HL-60 (cell line): ENCODE data around the gene CHID1.
A peak's percentile ranks its signal among the peaks of the same experiment; 100 is the strongest.

ENCODE experiments used
- DNase-seq, 2 experiments: peaks; one replicate each; pipeline ENCODE4 v3.0.0-alpha.2; 2010 to 2020; ENCODE audit warnings: low read depth in 1 of 2, low spot score in 1 of 2
- H3K27ac ChIP-seq: fragments of 250-450 bp; sonication (Bioruptor Pico); replicated peaks from 2 replicates; pipeline ENCODE4 v1.5.1; 2020; ENCODE audit warnings: mild to moderate bottlenecking, moderate library complexity
- H3K27me3 ChIP-seq: fragments of 250-450 bp; sonication (Bioruptor Pico); 2 replicates; pipeline ENCODE4 v1.5.1; 2021; ENCODE audit warnings: mild to moderate bottlenecking, moderate library complexity; ENCODE audit not compliant: insufficient read depth, poor library complexity, severe bottlenecking
- H3K4me3 ChIP-seq: replicated peaks from 2 replicates; pipeline ENCODE4 v1.5.1; 2011; ENCODE audit warnings: mild to moderate bottlenecking, control low read depth, low read length; ENCODE audit not compliant: insufficient read depth
- GABPA ChIP-seq: IDR thresholded peaks from 2 replicates; pipeline ENCODE4 v1.6.1; 2012; ENCODE audit warnings: low read depth
- POLR2AphosphoS5 ChIP-seq: IDR thresholded peaks from 2 replicates; pipeline ENCODE4 v1.6.1; 2012; ENCODE audit warnings: low read depth
- SPI1 ChIP-seq: IDR thresholded peaks from 2 replicates; pipeline ENCODE4 v1.6.1; 2012; ENCODE audit warnings: low read depth, mild to moderate bottlenecking, borderline replicate concordance
- TF ChIP-seq, protein P1 (sequence below): IDR thresholded peaks from one replicate; pipeline ENCODE4 v1.5.1; 2011; ENCODE audit warnings: low read length, control low read depth, inconsistent platforms; ENCODE audit not compliant: insufficient read depth
- TF ChIP-seq, protein P2 (sequence below): IDR thresholded peaks from 2 replicates; pipeline ENCODE4 v1.6.1; 2012; ENCODE audit warnings: low read depth; ENCODE audit not compliant: insufficient replicate concordance

Gene CHID1

DNA sequence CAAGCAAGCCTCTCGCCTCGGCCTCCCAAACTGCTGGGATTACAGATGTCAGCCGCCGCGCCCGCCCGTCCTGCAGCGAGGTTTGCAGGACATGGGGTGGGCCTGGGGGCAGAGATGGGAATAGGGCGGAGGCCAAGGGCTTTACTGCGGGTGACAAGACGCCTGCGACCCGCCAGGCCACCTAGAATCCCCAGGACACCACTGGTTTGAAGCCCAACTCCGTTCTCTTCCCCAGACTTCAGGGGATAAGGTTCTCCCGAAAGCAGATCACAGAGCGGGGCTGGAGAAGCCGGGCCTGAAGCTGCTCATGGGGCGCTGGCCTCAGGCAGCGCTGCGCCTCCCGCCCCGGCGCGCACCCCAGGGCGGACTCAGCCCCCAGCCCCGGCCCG is 68.6 kb downstream of the CHID1 start:
- DNase-seq = no peak
- Histone ChIP-seq H3K27ac (peak overlapping the region; percentile 64), H3K27me3 (no peaks in the 10 kb centered on the region), H3K4me3 (peak overlapping the region; percentile 99)
- TF ChIP-seq, protein P1, sequence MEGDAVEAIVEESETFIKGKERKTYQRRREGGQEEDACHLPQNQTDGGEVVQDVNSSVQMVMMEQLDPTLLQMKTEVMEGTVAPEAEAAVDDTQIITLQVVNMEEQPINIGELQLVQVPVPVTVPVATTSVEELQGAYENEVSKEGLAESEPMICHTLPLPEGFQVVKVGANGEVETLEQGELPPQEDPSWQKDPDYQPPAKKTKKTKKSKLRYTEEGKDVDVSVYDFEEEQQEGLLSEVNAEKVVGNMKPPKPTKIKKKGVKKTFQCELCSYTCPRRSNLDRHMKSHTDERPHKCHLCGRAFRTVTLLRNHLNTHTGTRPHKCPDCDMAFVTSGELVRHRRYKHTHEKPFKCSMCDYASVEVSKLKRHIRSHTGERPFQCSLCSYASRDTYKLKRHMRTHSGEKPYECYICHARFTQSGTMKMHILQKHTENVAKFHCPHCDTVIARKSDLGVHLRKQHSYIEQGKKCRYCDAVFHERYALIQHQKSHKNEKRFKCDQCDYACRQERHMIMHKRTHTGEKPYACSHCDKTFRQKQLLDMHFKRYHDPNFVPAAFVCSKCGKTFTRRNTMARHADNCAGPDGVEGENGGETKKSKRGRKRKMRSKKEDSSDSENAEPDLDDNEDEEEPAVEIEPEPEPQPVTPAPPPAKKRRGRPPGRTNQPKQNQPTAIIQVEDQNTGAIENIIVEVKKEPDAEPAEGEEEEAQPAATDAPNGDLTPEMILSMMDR = no peak
- TF ChIP-seq, protein P2, sequence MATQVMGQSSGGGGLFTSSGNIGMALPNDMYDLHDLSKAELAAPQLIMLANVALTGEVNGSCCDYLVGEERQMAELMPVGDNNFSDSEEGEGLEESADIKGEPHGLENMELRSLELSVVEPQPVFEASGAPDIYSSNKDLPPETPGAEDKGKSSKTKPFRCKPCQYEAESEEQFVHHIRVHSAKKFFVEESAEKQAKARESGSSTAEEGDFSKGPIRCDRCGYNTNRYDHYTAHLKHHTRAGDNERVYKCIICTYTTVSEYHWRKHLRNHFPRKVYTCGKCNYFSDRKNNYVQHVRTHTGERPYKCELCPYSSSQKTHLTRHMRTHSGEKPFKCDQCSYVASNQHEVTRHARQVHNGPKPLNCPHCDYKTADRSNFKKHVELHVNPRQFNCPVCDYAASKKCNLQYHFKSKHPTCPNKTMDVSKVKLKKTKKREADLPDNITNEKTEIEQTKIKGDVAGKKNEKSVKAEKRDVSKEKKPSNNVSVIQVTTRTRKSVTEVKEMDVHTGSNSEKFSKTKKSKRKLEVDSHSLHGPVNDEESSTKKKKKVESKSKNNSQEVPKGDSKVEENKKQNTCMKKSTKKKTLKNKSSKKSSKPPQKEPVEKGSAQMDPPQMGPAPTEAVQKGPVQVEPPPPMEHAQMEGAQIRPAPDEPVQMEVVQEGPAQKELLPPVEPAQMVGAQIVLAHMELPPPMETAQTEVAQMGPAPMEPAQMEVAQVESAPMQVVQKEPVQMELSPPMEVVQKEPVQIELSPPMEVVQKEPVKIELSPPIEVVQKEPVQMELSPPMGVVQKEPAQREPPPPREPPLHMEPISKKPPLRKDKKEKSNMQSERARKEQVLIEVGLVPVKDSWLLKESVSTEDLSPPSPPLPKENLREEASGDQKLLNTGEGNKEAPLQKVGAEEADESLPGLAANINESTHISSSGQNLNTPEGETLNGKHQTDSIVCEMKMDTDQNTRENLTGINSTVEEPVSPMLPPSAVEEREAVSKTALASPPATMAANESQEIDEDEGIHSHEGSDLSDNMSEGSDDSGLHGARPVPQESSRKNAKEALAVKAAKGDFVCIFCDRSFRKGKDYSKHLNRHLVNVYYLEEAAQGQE = no peak
- no peak for TF ChIP-seq SPI1
- no peak for TF ChIP-seq GABPA
- no peak for TF ChIP-seq POLR2AphosphoS5

DNA sequence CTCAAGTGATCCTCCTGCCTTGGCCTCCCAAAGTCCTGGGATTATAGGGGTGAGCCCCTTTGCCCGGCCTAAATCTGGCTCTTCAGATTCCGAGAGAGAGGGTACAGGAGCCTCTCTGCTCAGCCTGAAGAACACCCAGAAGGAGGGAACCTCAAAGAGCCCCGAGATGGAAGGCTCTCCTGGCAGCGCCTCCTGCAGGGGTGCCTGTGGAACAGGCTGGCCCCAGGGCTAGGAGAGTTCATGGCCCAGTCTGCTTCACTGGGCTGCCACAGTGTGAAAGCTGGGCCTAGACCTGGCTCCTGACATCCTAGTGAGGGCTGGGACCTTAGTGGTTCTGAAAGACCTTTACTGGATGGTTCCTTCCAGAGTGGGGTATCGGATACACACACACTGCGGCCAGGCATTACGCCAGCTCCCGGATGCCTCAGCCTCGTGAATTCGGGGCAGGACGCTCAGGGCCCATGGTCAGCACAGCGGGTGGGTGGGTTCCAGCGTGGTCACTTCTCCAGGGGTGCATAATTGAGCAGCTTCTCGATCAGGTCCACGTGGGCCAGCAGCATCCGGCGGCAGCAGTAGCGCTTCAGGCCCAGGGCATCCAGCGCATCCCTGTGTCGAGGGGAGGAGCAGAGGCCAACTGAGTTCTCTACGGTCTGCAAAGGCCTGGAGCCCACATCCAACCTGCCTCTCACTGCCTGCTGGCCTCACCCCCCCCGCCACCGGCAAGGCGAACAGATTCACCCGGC is 70.6 kb downstream of the CHID1 start:
- DNase-seq = no peak
- TF ChIP-seq, protein P1 = peak; percentile 36
- no peak for TF ChIP-seq GABPA
- H3K27ac ChIP-seq = no peak overlapping the region
- no peaks in the 10 kb centered on the region for H3K27me3 ChIP-seq
- no peak overlapping the region for H3K4me3 ChIP-seq

DNA sequence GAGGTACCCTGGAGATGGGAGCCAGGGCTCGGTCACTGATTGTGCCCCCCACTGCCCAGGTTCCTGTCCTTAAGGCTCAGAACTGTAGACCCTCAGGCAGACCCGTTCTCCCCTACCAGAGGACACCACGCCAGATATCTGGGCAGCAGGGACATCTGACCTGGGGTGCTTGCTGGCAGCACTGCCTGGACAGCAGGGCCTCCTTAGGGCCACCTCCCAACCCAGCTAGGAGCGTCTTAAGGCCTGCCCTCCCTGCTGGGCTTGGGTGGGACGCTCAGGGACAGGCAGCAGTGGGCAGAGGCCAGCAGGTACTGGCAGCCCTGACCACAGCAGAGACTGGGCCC is 71.4 kb downstream of the CHID1 start:
- H3K4me3 ChIP-seq = no peak overlapping the region

More for the DNA sequence above, 71.4 kb downstream of the CHID1 start:
- no peak overlapping the region for H3K27ac ChIP-seq
- DNase-seq = no peak
- H3K27me3 ChIP-seq = no peaks in the 10 kb centered on the region
- TF ChIP-seq, protein P2 = no peak
- TF ChIP-seq, protein P1 = no peak
- TF ChIP-seq GABPA (no peak), POLR2AphosphoS5 (no peak), SPI1 (no peak)
